AG04450 (cell line): Measurements from ENCODE around the gene ATP8B2. TPM values are rescaled to one million over a fixed set of nuclear protein-coding genes. Genes with fewer than 3 reads are reported as not detected.
"Not testable (repeated sequence)": the region's sequence is repeated elsewhere in the genome, so short reads cannot be mapped to it uniquely, and the experiment has no call there.

Experiments
- CTCF ChIA-PET: fragments of 300-600, 350-600 bp; formaldehyde crosslinking; extraction: SDS; loops from one replicate; lab custom pipeline; 2022; ENCODE audit warnings: antibody characterized with exemption, inconsistent platforms; lab: Charles Lee
- POLR2A ChIA-PET: fragments of 350-600 bp; formaldehyde crosslinking; extraction: SDS; loops from one replicate; lab custom pipeline; 2021; ENCODE audit warnings: antibody characterized with exemption, inconsistent platforms; lab: Yijun Ruan, JAX
- DNase-seq: peaks from one replicate; pipeline ENCODE4 v3.0.0-alpha.2; 2011; ENCODE audit warnings: low read depth, low spot score
- H3K27ac ChIP-seq: one replicate; pipeline ENCODE4 v1.5.1; 2012; ENCODE audit warnings: low read depth, low read length, control low read depth
- H3K27me3 ChIP-seq: one replicate; pipeline ENCODE4 v1.6.0; 2012; ENCODE audit warnings: low read length; ENCODE audit not compliant: control insufficient read depth, insufficient read depth
- H3K4me3 ChIP-seq: 2 replicates; pipeline ENCODE4 v1.5.1; 2011; ENCODE audit warnings: mild to moderate bottlenecking, low read depth, low read length, control low read depth
- H3K9me3 ChIP-seq: 2 replicates; pipeline ENCODE4 v1.5.1; 2012; ENCODE audit warnings: low read length; ENCODE audit not compliant: control insufficient read depth, insufficient read depth
- CTCF ChIP-seq: IDR thresholded peaks from 2 replicates; pipeline ENCODE4 v1.5.1; 2011; ENCODE audit warnings: low read depth, low read length, control low read depth, inconsistent platforms
- polyA minus RNA-seq: library from RNA; depleted of rRNA, polyadenylated mRNA; stranded (reverse); fragments of >200 nt; gene quantifications from 2 replicates; pipeline ENCODE4 v1.2.3, GENCODE V29; 2011; rRNA and poly(A)+ RNA removed
- polyA plus RNA-seq: library from polyadenylated mRNA; depleted of rRNA; stranded (reverse); fragments of >200 nt; gene quantifications from 2 replicates; pipeline ENCODE4 v1.2.3, GENCODE V29; 2011; rRNA removed

ATP8B2 gene
- polyA plus RNA-seq (42.5 and 45.7 TPM in 2 replicates), polyA minus RNA-seq (52.4 and 56.3 TPM in 2 replicates)

GRCh38 chr1:154324669-154325582, at the start of gene ATP8B2:
ATP8B2 (plus strand) TSS chr1:154325525; CDS start chr1:154328142, 2,617 bp downstream.
- ChIA-PET CTCF (interaction anchor here (0.5 to 6.5 kb wide), 14 partner anchors 9 to 595 kb away, joined by 3 to 127 read pairs (median 5); no protein-coding TSS in a partner anchor), POLR2A (interaction anchor here (0.6 to 1.3 kb wide), 3 partner anchors 51 to 335 kb away, joined by 3 to 4 read pairs (median 3); partner anchors contain the start of gene RPS27)
- H3K9me3 ChIP-seq: no peaks in the 10 kb centered on the region
- H3K27ac ChIP-seq: peak within 1 kb of the TSS; percentile 99
- DNase-seq: no peak
- peaks cover 22% of the 10 kb centered on the region for H3K27me3 ChIP-seq
- peak; percentile 95 for TF ChIP-seq CTCF
- peak within 1 kb of the TSS; percentile 89 for H3K4me3 ChIP-seq

- CTCF ChIA-PET: interaction anchor here (0.7 to 1.1 kb wide), 3 partner anchors 22 to 270 kb away, joined by 3 to 6 read pairs (median 3); no protein-coding TSS in a partner anchor
- DNase-seq: no peak
- no peak for TF ChIP-seq CTCF
- no peaks in the 10 kb centered on the region for H3K27me3 ChIP-seq
- H3K27ac ChIP-seq: no peak overlapping the region
- POLR2A ChIA-PET: no interaction called here
- H3K9me3 ChIP-seq: no peaks in the 10 kb centered on the region
- H3K4me3 ChIP-seq: no peak overlapping the region
Measured at GRCh38 chr1:154276797-154277196, 48.5 kb upstream of the ATP8B2 start.

GRCh38 chr1:154287591-154287990, 37.7 kb upstream of the ATP8B2 start:
- H3K27ac ChIP-seq, H3K27me3 ChIP-seq, H3K9me3 ChIP-seq, H3K4me3 ChIP-seq, POLR2A ChIA-PET, DNase-seq, CTCF ChIA-PET: not testable (repeated sequence)

- no peak overlapping the region for H3K27ac ChIP-seq
- DNase-seq: no peak
- peaks cover 4% of the 10 kb centered on the region for H3K27me3 ChIP-seq
- peaks cover 3% of the 10 kb centered on the region; the same call in 1 of the 2 replicates for H3K9me3 ChIP-seq
- no peak overlapping the region for H3K4me3 ChIP-seq
- ChIA-PET POLR2A (no interaction called here), CTCF (no interaction called here)
- TF ChIP-seq CTCF: no peak
Measured at GRCh38 chr1:154288661-154289060, 36.7 kb upstream of the ATP8B2 start.

- Histone ChIP-seq H3K9me3 (peaks cover 17% of the 10 kb centered on the region), H3K27me3 (peaks cover 4% of the 10 kb centered on the region), H3K27ac (no peak overlapping the region), H3K4me3 (no peak overlapping the region)
- CTCF ChIA-PET: interaction anchor here (1.1 kb wide), 1 partner anchor 19 kb away, joined by 3 read pairs; no protein-coding TSS in a partner anchor
- no peak for DNase-seq
- POLR2A ChIA-PET: no interaction called here
- no peak for TF ChIP-seq CTCF
Measured at GRCh38 chr1:154290921-154291320, 34.4 kb upstream of the ATP8B2 start.
